Neuronal stem cell (in vitro differentiated cells): Measurements from ENCODE around the gene DOCK4.

Source experiments
- DNase-seq: peaks from one replicate; pipeline ENCODE4 v3.0.0-alpha.2; 2013; ENCODE audit warnings: low spot score
- H2AFZ ChIP-seq: one replicate; pipeline ENCODE4 v1.6.1; 2013; ENCODE audit warnings: mild to moderate bottlenecking, low read length, inconsistent platforms
- H2AK5ac ChIP-seq: 2 replicates; pipeline ENCODE4 v1.6.1; 2013; ENCODE audit warnings: low read depth, mild to moderate bottlenecking, inconsistent platforms, low read length, moderate library complexity, mixed read lengths
- H2BK120ac ChIP-seq: 2 replicates; pipeline ENCODE4 v1.6.1; 2013; ENCODE audit warnings: low read depth, mild to moderate bottlenecking, inconsistent platforms, low read length, moderate library complexity, mixed read lengths
- H2BK12ac ChIP-seq: one replicate; pipeline ENCODE4 v1.6.1; 2013; ENCODE audit warnings: low read length, inconsistent platforms
- H2BK15ac ChIP-seq: 2 replicates; pipeline ENCODE4 v1.6.1; 2013; ENCODE audit warnings: mild to moderate bottlenecking, low read length, inconsistent platforms, mixed read lengths
- H2BK5ac ChIP-seq: one replicate; pipeline ENCODE4 v1.6.1; 2013; ENCODE audit warnings: inconsistent platforms, mild to moderate bottlenecking, low read length, moderate library complexity
- H3K14ac ChIP-seq: one replicate; pipeline ENCODE4 v1.6.1; 2013; ENCODE audit warnings: low read length, inconsistent platforms
- H3K18ac ChIP-seq: 2 replicates; pipeline ENCODE4 v1.6.1; 2013; ENCODE audit warnings: low read length, inconsistent platforms
- H3K23ac ChIP-seq: 2 replicates; pipeline ENCODE4 v1.6.1; 2013; ENCODE audit warnings: low read depth, mild to moderate bottlenecking, mixed read lengths, low read length, inconsistent platforms; ENCODE audit not compliant: poor library complexity
- H3K27ac ChIP-seq: replicated peaks from 3 replicates; pipeline ENCODE4 v1.5.1; 2013; ENCODE audit warnings: low read length, inconsistent platforms
- H3K27me3 ChIP-seq, 3 experiments: 2 replicates each; pipeline ENCODE4 v1.6.1; 2013; ENCODE audit warnings: low read length in 3 of 3, mild to moderate bottlenecking in 2 of 3, inconsistent platforms in 1 of 3, low read depth in 1 of 3, mixed read lengths in 1 of 3, moderate library complexity in 1 of 3; ENCODE audit not compliant: control insufficient read depth in 3 of 3, insufficient read depth in 3 of 3
- H3K36me3 ChIP-seq, 2 donors: replicated peaks in 1 of 2; 2 replicates each; pipeline ENCODE4 v1.6.1; 2013; ENCODE audit warnings: low read length in 2 of 2; ENCODE audit not compliant: control insufficient read depth in 2 of 2, insufficient read depth in 2 of 2
- H3K4ac ChIP-seq: 2 replicates; pipeline ENCODE4 v1.6.1; 2013; ENCODE audit warnings: inconsistent platforms, mild to moderate bottlenecking, low read length, moderate library complexity
- H3K4me1 ChIP-seq, 2 donors: 1 replicate in 1 of 2; 2 replicates in 1 of 2; pipeline ENCODE4 v1.6.1; 2013; ENCODE audit warnings: low read length in 2 of 2, low read depth in 1 of 2; ENCODE audit not compliant: control insufficient read depth in 2 of 2, insufficient read depth in 1 of 2
- H3K4me2 ChIP-seq: one replicate; pipeline ENCODE4 v1.6.1; 2013; ENCODE audit warnings: mild to moderate bottlenecking, low read length, inconsistent platforms; ENCODE audit not compliant: insufficient read depth, poor library complexity, severe bottlenecking
- H3K4me3 ChIP-seq, 2 donors: 2 replicates each; pipeline ENCODE4 v1.5.1; 2013; ENCODE audit warnings: low read length in 2 of 2, mild to moderate bottlenecking in 2 of 2, inconsistent platforms in 1 of 2, moderate library complexity in 1 of 2
- H3K79me1 ChIP-seq: one replicate; pipeline ENCODE4 v1.6.1; 2013; ENCODE audit warnings: low read depth, mild to moderate bottlenecking, inconsistent platforms, low read length, moderate library complexity
- H3K9ac ChIP-seq: one replicate; pipeline ENCODE4 v1.6.1; 2013; ENCODE audit warnings: mild to moderate bottlenecking, low read depth, low read length, inconsistent platforms; ENCODE audit not compliant: poor library complexity
- H3K9me3 ChIP-seq, 2 donors: replicated peaks in 1 of 2; 2 replicates each; pipeline versions ENCODE3 to v1.6.1; 2013; ENCODE audit warnings: low read length in 2 of 2, mild to moderate bottlenecking in 2 of 2, inconsistent platforms in 1 of 2, low read depth in 1 of 2, mixed read lengths in 1 of 2, moderate library complexity in 1 of 2; ENCODE audit not compliant: control insufficient read depth in 2 of 2, insufficient read depth in 1 of 2
- H4K8ac ChIP-seq: one replicate; pipeline ENCODE4 v1.6.1; 2013; ENCODE audit warnings: low read depth, mild to moderate bottlenecking, inconsistent platforms, low read length, moderate library complexity
- H4K91ac ChIP-seq: one replicate; pipeline ENCODE4 v1.6.1; 2013; ENCODE audit warnings: low read length, low read depth, mild to moderate bottlenecking, inconsistent platforms; ENCODE audit not compliant: poor library complexity
- WGBS, 2 donors: extraction: QIAGEN DNeasy Blood & Tissue Kit; methylation state at CpG; one replicate each; pipeline ENCODE4 v1.1.7; 2013; ENCODE audit warnings: missing lambda C conversion rate in 2 of 2, mixed read lengths in 1 of 2; ENCODE audit not compliant: insufficient read length in 2 of 2, insufficient replicate concordance in 1 of 2; ENCODE audit errors: extremely low coverage in 2 of 2; 5-methylcytosine and 5-hydroxymethylcytosine counted together

Gene DOCK4

GRCh38 chr7:111682588-111683340, 523.4 kb downstream of the DOCK4 start:
- no peak overlapping the region for H4K91ac ChIP-seq
- H3K27me3 ChIP-seq = no peaks in the 10 kb centered on the region
- H2BK120ac ChIP-seq = no peak overlapping the region
- no CpG with 5 or more reads among the region's 8 CpGs for WGBS, 2 donors
- no peak overlapping the region for H3K14ac ChIP-seq
- peaks cover 0 to 1% of the 10 kb centered on the region in 2 donors for H3K4me1 ChIP-seq
- H3K9ac ChIP-seq = no peak overlapping the region
- H3K79me1 ChIP-seq = no peaks in the 10 kb centered on the region
- H3K36me3 ChIP-seq = no peaks in the 10 kb centered on the region
- H3K4me3 ChIP-seq = no peak overlapping the region
- no peaks in the 10 kb centered on the region for H3K9me3 ChIP-seq
- DNase-seq = no peak
- no peak overlapping the region for H2BK15ac ChIP-seq
- H3K27ac ChIP-seq = no peak overlapping the region
- H3K18ac ChIP-seq = no peak overlapping the region
- H4K8ac ChIP-seq = no peak overlapping the region
- H2BK12ac ChIP-seq = no peak overlapping the region
- no peak overlapping the region for H3K4ac ChIP-seq
- no peak overlapping the region for H2AK5ac ChIP-seq
- no peak overlapping the region for H3K4me2 ChIP-seq
- no peak overlapping the region for H2BK5ac ChIP-seq
- no peak overlapping the region for H3K23ac ChIP-seq
- H2AFZ ChIP-seq = no peak overlapping the region

- Histone ChIP-seq H3K9me3 (no peaks in the 10 kb centered on the region), H3K4me3 (no peak overlapping the region), H2AFZ (no peak overlapping the region), H3K27me3 (no peaks in the 10 kb centered on the region), H3K4ac (no peak overlapping the region), H3K14ac (no peak overlapping the region), H3K9ac (no peak overlapping the region), H3K27ac (no peak overlapping the region), H2BK12ac (no peak overlapping the region), H2BK5ac (no peak overlapping the region), H3K4me2 (no peak overlapping the region), H3K23ac (no peak overlapping the region), H3K4me1 (peaks cover 0 to 1% of the 10 kb centered on the region in 2 donors), H4K91ac (no peak overlapping the region), H2BK120ac (no peak overlapping the region), H3K79me1 (no peaks in the 10 kb centered on the region), H3K36me3 (no peaks in the 10 kb centered on the region), H4K8ac (no peak overlapping the region), H2BK15ac (no peak overlapping the region), H3K18ac (no peak overlapping the region), H2AK5ac (no peak overlapping the region)
- no peak for DNase-seq
- no CpG with 5 or more reads among the region's 3 CpGs for WGBS, 2 donors
Measured at GRCh38 chr7:111681242-111681641, 525.0 kb downstream of the DOCK4 start.

- no CpG with 5 or more reads among the region's 2 CpGs for WGBS, 2 donors
- H2BK5ac ChIP-seq = no peak overlapping the region
Measured at GRCh38 chr7:111678986-111679385, 527.2 kb downstream of the DOCK4 start.

DNA sequence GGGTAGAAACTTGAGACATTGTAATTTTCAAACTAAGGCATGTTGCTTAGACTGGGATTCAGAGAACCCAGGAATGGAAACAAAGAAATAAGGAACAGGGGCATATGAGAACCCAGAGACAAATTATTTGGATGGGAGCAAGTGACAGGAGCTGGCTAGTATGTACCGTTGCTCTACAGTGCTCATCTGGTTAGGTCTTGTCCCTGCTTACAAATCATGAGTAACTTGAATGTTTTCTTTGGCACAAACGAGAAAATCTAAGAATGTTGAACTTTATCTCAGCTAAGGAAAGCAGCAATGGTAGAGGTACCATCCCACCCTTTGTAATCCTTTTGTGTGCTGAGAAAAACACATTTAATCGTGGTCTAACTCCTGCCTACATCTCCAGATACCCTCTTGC, 527.9 kb downstream of the DOCK4 start:
- H2BK5ac ChIP-seq = no peak overlapping the region
- no peak overlapping the region for H3K4me2 ChIP-seq
- H3K27me3 ChIP-seq = no peaks in the 10 kb centered on the region
- no peak overlapping the region for H2BK15ac ChIP-seq
- no peaks in the 10 kb centered on the region for H3K79me1 ChIP-seq
- H3K18ac ChIP-seq = no peak overlapping the region
- H3K4me3 ChIP-seq = no peak overlapping the region
- H3K27ac ChIP-seq = no peak overlapping the region
- no peak overlapping the region for H2BK12ac ChIP-seq
- no CpG with 5 or more reads among the region's 3 CpGs for WGBS, 2 donors
- no peak overlapping the region for H2BK120ac ChIP-seq
- no peak overlapping the region for H3K23ac ChIP-seq
- H2AFZ ChIP-seq = no peak overlapping the region
- H3K9ac ChIP-seq = no peak overlapping the region
- no peaks in the 10 kb centered on the region for H3K4me1 ChIP-seq
- H3K4ac ChIP-seq = no peak overlapping the region
- no peak overlapping the region for H4K91ac ChIP-seq
- H3K9me3 ChIP-seq = no peaks in the 10 kb centered on the region
- H4K8ac ChIP-seq = no peak overlapping the region
- no peak overlapping the region for H3K14ac ChIP-seq
- no peaks in the 10 kb centered on the region for H3K36me3 ChIP-seq
- H2AK5ac ChIP-seq = no peak overlapping the region
- DNase-seq = no peak

More at GRCh38 chr7:111678986-111679385, 527.2 kb downstream of the DOCK4 start:
- Histone ChIP-seq H3K23ac (no peak overlapping the region), H4K8ac (no peak overlapping the region), H3K27ac (no peak overlapping the region), H3K27me3 (no peaks in the 10 kb centered on the region), H3K9ac (no peak overlapping the region), H3K14ac (no peak overlapping the region), H3K36me3 (no peaks in the 10 kb centered on the region), H3K18ac (no peak overlapping the region), H3K4ac (no peak overlapping the region), H2AK5ac (no peak overlapping the region), H2BK15ac (no peak overlapping the region), H3K4me2 (no peak overlapping the region), H3K4me3 (no peak overlapping the region), H3K9me3 (no peaks in the 10 kb centered on the region), H3K79me1 (no peaks in the 10 kb centered on the region), H2BK120ac (no peak overlapping the region), H3K4me1 (no peaks in the 10 kb centered on the region), H4K91ac (no peak overlapping the region), H2AFZ (no peak overlapping the region), H2BK12ac (no peak overlapping the region)
- no peak for DNase-seq
